Measurements from ENCODE around the gene RDM1. TPM values are rescaled to one million over a fixed set of nuclear protein-coding genes. Genes with fewer than 3 reads are reported as not detected.

Gene RDM1
- total RNA-seq, 1 experiment from 2014 or later, result 6.2 TPM

Other genes with a start within 250 kb of the RDM1 start
- 0.95 and 1.4 TPM in 2 replicates for gene RASL10B, start 199.1 kb downstream of the RDM1 start, total RNA-seq (2022)
- not detected in 2 replicates for gene GAS2L2, start 177.5 kb downstream of the RDM1 start, total RNA-seq (2022)
- not detected in 2 replicates for gene C17orf50, start 169.9 kb downstream of the RDM1 start, total RNA-seq (2022)
- gene MMP28, start 135.1 kb downstream of the RDM1 start, total RNA-seq (2022), result not detected in 2 replicates
- gene TAF15, start 121.3 kb downstream of the RDM1 start, total RNA-seq (2022), result 284 and 286 TPM in 2 replicates
- not detected in 2 replicates for gene HEATR9, start 61.9 kb downstream of the RDM1 start, total RNA-seq (2022)
- gene CCL5, start 50.4 kb downstream of the RDM1 start, total RNA-seq (2022), result 7.0 and 28.7 TPM in 2 replicates
- not detected in 2 replicates for gene LYZL6, start 12.9 kb upstream of the RDM1 start, total RNA-seq (2022)
- not detected in 2 replicates for gene CCL16, start 50.7 kb upstream of the RDM1 start, total RNA-seq (2022)
- gene CCL14, start 56.0 kb upstream of the RDM1 start, total RNA-seq (2022), result not detected in 2 replicates
- 0.42 TPM in 1 of 2 replicates, not detected in the other for gene CCL15, start 70.8 kb upstream of the RDM1 start, total RNA-seq (2022)
- not detected in 2 replicates for gene CCL23, start 87.2 kb upstream of the RDM1 start, total RNA-seq (2022)
- not detected in 2 replicates for gene CCL18, start 133.5 kb upstream of the RDM1 start, total RNA-seq (2022)
- not detected in 2 replicates for gene CCL3, start 159.4 kb upstream of the RDM1 start, total RNA-seq (2022)
- gene CCL4, start 173.1 kb upstream of the RDM1 start, total RNA-seq (2022), result not detected in 2 replicates
- gene TBC1D3B, start 245.9 kb upstream of the RDM1 start, total RNA-seq (2022), result 71.6 and 73.5 TPM in 2 replicates